Pulmonary artery endothelial cell (primary cell): Measurements from ENCODE around the gene ARHGAP24. TPM values are rescaled to one million over a fixed set of nuclear protein-coding genes. Genes with fewer than 3 reads are reported as not detected.
"Not testable (repeated sequence)": the region's sequence is repeated elsewhere in the genome, so short reads cannot be mapped to it uniquely, and the experiment has no call there.

Experiments used
- DNase-seq: peaks from one replicate; pipeline ENCODE4 v3.0.0-alpha.2; 2011; ENCODE audit warnings: low read depth, low spot score
- total RNA-seq: library from RNA; depleted of rRNA; stranded (reverse); fragments of >200 nt; gene quantifications from 2 replicates; pipeline ENCODE4 v1.2.3, GENCODE V29; 2014

The ARHGAP24 gene
- total RNA-seq, 1 donor from 2014 or later, result 127 TPM

GRCh38 chr4:85650908-85651307 is 176.0 kb downstream of the ARHGAP24 start:
- no peak for DNase-seq

- no peak for DNase-seq
Observed at GRCh38 chr4:85656759-85657505, 182.0 kb downstream of the ARHGAP24 start.

GRCh38 chr4:85658766-85659439 is 184.0 kb downstream of the ARHGAP24 start:
- no peak for DNase-seq

GRCh38 chr4:85659610-85660218 is 184.8 kb downstream of the ARHGAP24 start:
- no peak for DNase-seq

- not testable (repeated sequence) for DNase-seq
Observed at GRCh38 chr4:85666625-85667024, 191.7 kb downstream of the ARHGAP24 start.

GRCh38 chr4:85669204-85669603 is 194.3 kb downstream of the ARHGAP24 start:
- no peak for DNase-seq

GRCh38 chr4:85669992-85670548 is 195.1 kb downstream of the ARHGAP24 start:
- no peak for DNase-seq

GRCh38 chr4:85671120-85671519 is 196.2 kb downstream of the ARHGAP24 start:
- no peak for DNase-seq

- DNase-seq, result no peak
Observed at GRCh38 chr4:85672116-85672515, 197.2 kb downstream of the ARHGAP24 start.

GRCh38 chr4:85672959-85673358 is 198.0 kb downstream of the ARHGAP24 start:
- no peak for DNase-seq

GRCh38 chr4:85673540-85673939 is 198.6 kb downstream of the ARHGAP24 start:
- DNase-seq, result no peak

- no peak for DNase-seq
Observed at GRCh38 chr4:85675076-85676049, 200.4 kb downstream of the ARHGAP24 start.

- no peak for DNase-seq
Observed at GRCh38 chr4:85676050-85676425, 201.1 kb downstream of the ARHGAP24 start.

- DNase-seq, result no peak
Observed at GRCh38 chr4:85676850-85677590, 202.1 kb downstream of the ARHGAP24 start.

- no peak for DNase-seq
Observed at GRCh38 chr4:85681221-85681657, 206.3 kb downstream of the ARHGAP24 start.

- no peak for DNase-seq
Observed at GRCh38 chr4:85681921-85682320, 207.0 kb downstream of the ARHGAP24 start.

GRCh38 chr4:85682391-85682790 is 207.4 kb downstream of the ARHGAP24 start:
- DNase-seq, result no peak

- DNase-seq, result no peak
Observed at GRCh38 chr4:85684676-85685075, 209.7 kb downstream of the ARHGAP24 start.

- DNase-seq, result no peak
Observed at GRCh38 chr4:85686398-85686797, 211.4 kb downstream of the ARHGAP24 start.

GRCh38 chr4:85688055-85688740 is 213.2 kb downstream of the ARHGAP24 start:
- no peak for DNase-seq
